Glutamatergic neuron (in vitro differentiated cells): ENCODE data around the gene LAMC2. TPM values are rescaled to one million over a fixed set of nuclear protein-coding genes. Genes with fewer than 3 reads are reported as not detected.

ENCODE experiments used
- total RNA-seq: library from RNA; stranded (reverse); fragmentation: NEBNext Ultra II Directional; extraction: Animal tissue kit (Norgen Biotek cat#: 25700); gene quantifications from one replicate; pipeline ENCODE4 v1.2.1, GENCODE V29; 2021; ENCODE audit not compliant: unreplicated experiment

LAMC2 gene
- total RNA-seq, 1 donor from 2014 or later: 2.8 TPM

Other genes with a start within 250 kb of the LAMC2 start
- not detected for gene SHCBP1L, start 233.1 kb upstream of the LAMC2 start, total RNA-seq
- 51.8 TPM for gene LAMC1, start 162.8 kb upstream of the LAMC2 start, total RNA-seq
- 76.4 TPM for gene NMNAT2, start 232.1 kb downstream of the LAMC2 start, total RNA-seq